A673 (cell line): Measurements from ENCODE around the gene DIP2C. TPM values are rescaled to one million over a fixed set of nuclear protein-coding genes. Genes with fewer than 3 reads are reported as not detected.

Experiments
- BruUV-seq: library from RNA; stranded (reverse); fragments of 400-500 nt; replicated peaks from 2 replicates; lab custom pipeline; 2021; lab: Mats Ljungman, UMichigan
- CTCF ChIA-PET: fragments of 300-600 bp; sonication (Branson Sonifier 250); formaldehyde crosslinking; loops from one replicate; lab custom pipeline; 2022; ENCODE audit warnings: antibody characterized with exemption; lab: Charles Lee
- POLR2A ChIA-PET: fragments of 300-600 bp; sonication (Branson Sonifier 250); formaldehyde crosslinking; loops from one replicate; lab custom pipeline; 2022; ENCODE audit warnings: antibody characterized with exemption; ENCODE audit not compliant: low non-redundant PET; lab: Charles Lee
- DNase-seq: peaks from one replicate; pipeline ENCODE4 v3.0.0-alpha.2; 2015; ENCODE audit warnings: low spot score
- H3K27ac ChIP-seq: fragments of 200-600 bp; sonication (generic); 2 replicates; pipeline ENCODE4 v1.5.1; 2016; ENCODE audit warnings: mixed run types, low read depth, mild to moderate bottlenecking, mixed read lengths, antibody characterized with exemption, low read length; ENCODE audit not compliant: poor library complexity, severe bottlenecking
- H3K27me3 ChIP-seq: fragments of 200-600 bp; sonication (generic); replicated peaks from 2 replicates; pipeline ENCODE4 v1.6.1; 2017; ENCODE audit warnings: mixed run types, low read depth, mild to moderate bottlenecking, mixed read lengths, antibody characterized with exemption, low read length; ENCODE audit not compliant: insufficient read depth, poor library complexity
- H3K36me3 ChIP-seq: fragments of 200-600 bp; sonication (generic); 2 replicates; pipeline ENCODE4 v1.6.1; 2016; ENCODE audit warnings: mixed run types, mild to moderate bottlenecking, mixed read lengths, antibody characterized with exemption, low read length; ENCODE audit not compliant: insufficient read depth, poor library complexity, severe bottlenecking
- H3K4me1 ChIP-seq: fragments of 200-600 bp; sonication (generic); 2 replicates; pipeline ENCODE4 v1.6.1; 2017; ENCODE audit warnings: mixed run types, mild to moderate bottlenecking, mixed read lengths, antibody characterized with exemption, low read length; ENCODE audit not compliant: insufficient read depth, poor library complexity, severe bottlenecking
- H3K4me3 ChIP-seq: fragments of 200-600 bp; sonication (generic); 2 replicates; pipeline ENCODE4 v1.5.1; 2016; ENCODE audit warnings: low read depth, mixed run types, mild to moderate bottlenecking, mixed read lengths, low read length; ENCODE audit not compliant: poor library complexity, severe bottlenecking
- H3K9me3 ChIP-seq: fragments of 200-600 bp; sonication (generic); 2 replicates; pipeline ENCODE4 v1.6.1; 2016; ENCODE audit warnings: mixed run types, low read depth, mild to moderate bottlenecking, mixed read lengths, antibody characterized with exemption, low read length; ENCODE audit not compliant: poor library complexity, severe bottlenecking
- CTCF ChIP-seq: fragments of 300-800, 200-600 bp; sonication (generic); conservative IDR thresholded peaks from 2 replicates; pipeline ENCODE4 v1.5.1; 2017; ENCODE audit warnings: low read depth, mild to moderate bottlenecking, antibody characterized with exemption, low read length, moderate library complexity, mixed read lengths
- EZH2 ChIP-seq: fragments of 200-600 bp; sonication (generic); IDR thresholded peaks from 2 replicates; pipeline ENCODE4 v1.6.1; 2017; ENCODE audit warnings: borderline replicate concordance, low read depth, mild to moderate bottlenecking, mixed read lengths, antibody characterized with exemption, low read length; ENCODE audit not compliant: poor library complexity, severe bottlenecking
- intact Hi-C: fragments of 100-400 bp; cut with micrococcal nuclease; formaldehyde crosslinking; loops from one replicate; pipeline ENCODE4 v1.10.0; 2022; ENCODE audit not compliant: unreplicated experiment
- total RNA-seq: library from RNA; stranded (reverse); gene quantifications from 2 replicates; pipeline ENCODE4 v1.2.3, GENCODE V29; 2021

Gene DIP2C
- total RNA-seq, 1 experiment from 2014 or later = 13.2 TPM

GRCh38 chr10:441659-442058 is 247.8 kb downstream of the DIP2C start:
- intact Hi-C loops = no loop called here
- Histone ChIP-seq H3K4me1 (no peaks in the 10 kb centered on the region), H3K4me3 (no peak overlapping the region), H3K27ac (no peak overlapping the region), H3K36me3 (no peaks in the 10 kb centered on the region), H3K9me3 (no peaks in the 10 kb centered on the region), H3K27me3 (no peaks in the 10 kb centered on the region)
- DNase-seq = no peak
- no TSS peak for BruUV-seq
- TF ChIP-seq EZH2 (no peak), CTCF (no peak)
- POLR2A ChIA-PET = no interaction called here
- CTCF ChIA-PET = no interaction called here

GRCh38 chr10:440127-440526 is 249.3 kb downstream of the DIP2C start:
- DNase-seq = no peak
- no peak overlapping the region for H3K27ac ChIP-seq
- H3K4me1 ChIP-seq = no peaks in the 10 kb centered on the region
- no peak overlapping the region for H3K4me3 ChIP-seq
- no peaks in the 10 kb centered on the region for H3K36me3 ChIP-seq
- intact Hi-C loops = no loop called here
- no peak for TF ChIP-seq EZH2
- no peak for TF ChIP-seq CTCF
- POLR2A ChIA-PET = no interaction called here
- CTCF ChIA-PET = no interaction called here
- no TSS peak for BruUV-seq
- H3K27me3 ChIP-seq = no peaks in the 10 kb centered on the region
- no peaks in the 10 kb centered on the region for H3K9me3 ChIP-seq

DNA sequence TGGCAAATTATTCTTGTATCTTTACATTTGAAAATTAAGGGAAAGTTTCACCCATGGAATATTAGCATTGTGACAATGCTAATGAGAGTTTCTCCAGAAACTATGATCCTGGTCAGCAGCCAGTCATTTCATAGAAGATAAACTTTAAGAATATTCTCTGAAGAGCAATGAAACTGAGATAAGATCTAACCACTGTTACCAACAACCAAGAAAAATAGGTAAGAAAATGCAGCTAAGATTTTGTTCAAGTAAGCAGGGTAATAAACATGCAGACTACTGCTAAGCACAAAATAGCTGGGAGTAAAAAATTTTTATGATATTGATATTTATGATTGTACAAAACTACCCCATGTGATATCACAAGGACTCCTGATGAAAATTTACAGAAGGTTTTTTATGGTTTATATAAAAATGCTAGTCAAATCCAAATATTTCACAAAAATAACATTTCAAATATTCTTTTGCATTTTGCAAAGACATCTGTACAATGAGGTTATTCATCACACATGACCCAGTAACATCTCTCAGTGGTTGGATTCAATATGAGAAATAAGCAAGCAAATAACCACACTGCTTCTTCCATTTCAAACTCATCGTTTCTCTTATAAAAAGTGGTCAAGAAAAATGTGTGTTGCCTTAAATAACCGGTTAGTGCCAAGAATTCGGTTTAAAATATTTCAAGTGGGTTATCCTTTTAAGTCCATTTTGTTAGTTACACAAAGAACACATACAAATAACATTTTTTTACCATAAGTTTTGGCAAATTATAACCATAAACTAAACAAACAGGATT is 251.6 kb downstream of the DIP2C start:
- intact Hi-C loops = no loop called here
- no TSS peak for BruUV-seq
- no peaks in the 10 kb centered on the region for H3K36me3 ChIP-seq
- H3K4me3 ChIP-seq = no peak overlapping the region
- H3K4me1 ChIP-seq = no peaks in the 10 kb centered on the region
- no peak for DNase-seq
- H3K9me3 ChIP-seq = no peaks in the 10 kb centered on the region
- no peak overlapping the region for H3K27ac ChIP-seq
- POLR2A ChIA-PET = no interaction called here
- no peaks in the 10 kb centered on the region for H3K27me3 ChIP-seq
- CTCF ChIA-PET = no interaction called here
- no peak for TF ChIP-seq EZH2
- no peak for TF ChIP-seq CTCF
